GM21367 (cell line): ENCODE results near the gene HNRNPAB.
"Not testable (repeated sequence)": the region's sequence is repeated elsewhere in the genome, so short reads cannot be mapped to it uniquely, and the experiment has no call there.

Source experiments
- ATAC-seq: cut with Tn5 transposase; IDR thresholded peaks from one replicate; pipeline ENCODE4 v1.9.1; 2021; ENCODE audit not compliant: unreplicated experiment

The HNRNPAB gene

DNA sequence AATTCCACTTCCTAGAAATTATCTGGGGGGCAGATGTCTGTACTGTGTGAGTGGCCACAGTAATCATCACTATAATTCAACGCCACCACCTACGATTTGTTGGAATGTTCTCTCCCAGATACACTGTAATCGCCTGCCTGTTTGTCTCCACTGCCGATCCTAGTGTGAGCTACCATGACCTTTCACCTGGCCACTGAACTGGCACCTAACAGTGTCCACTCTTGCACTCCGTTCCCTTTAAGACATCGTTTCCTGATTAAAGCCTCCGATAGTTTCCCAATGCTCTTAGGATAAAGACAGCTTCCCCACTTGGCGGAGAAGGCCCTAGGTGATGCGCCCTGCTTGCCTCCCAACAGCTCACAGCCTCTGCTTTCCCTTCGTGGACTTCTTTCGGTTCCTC, 24.3 kb downstream of the HNRNPAB start:
- no peak for ATAC-seq

DNA sequence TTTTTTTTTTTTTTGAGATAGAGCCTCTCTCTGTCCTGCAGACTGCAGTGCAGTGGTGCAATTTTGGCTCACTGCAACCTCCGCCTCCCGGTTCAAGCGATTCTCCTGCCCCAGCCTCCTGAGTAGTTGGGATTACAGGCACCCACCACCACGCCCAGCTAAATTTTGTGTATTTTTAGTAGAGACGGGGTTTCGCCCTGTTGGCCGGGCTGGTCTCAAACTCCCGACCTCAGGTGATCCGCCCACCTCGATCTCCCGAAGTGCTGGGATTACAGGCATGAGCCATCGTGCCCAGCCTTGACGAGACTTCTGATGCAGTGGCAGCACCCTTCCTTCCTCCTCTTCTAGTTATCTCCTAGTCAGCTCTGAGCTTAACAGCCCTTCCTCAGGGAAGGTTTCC, 24.8 kb downstream of the HNRNPAB start:
- not testable (repeated sequence) for ATAC-seq

DNA sequence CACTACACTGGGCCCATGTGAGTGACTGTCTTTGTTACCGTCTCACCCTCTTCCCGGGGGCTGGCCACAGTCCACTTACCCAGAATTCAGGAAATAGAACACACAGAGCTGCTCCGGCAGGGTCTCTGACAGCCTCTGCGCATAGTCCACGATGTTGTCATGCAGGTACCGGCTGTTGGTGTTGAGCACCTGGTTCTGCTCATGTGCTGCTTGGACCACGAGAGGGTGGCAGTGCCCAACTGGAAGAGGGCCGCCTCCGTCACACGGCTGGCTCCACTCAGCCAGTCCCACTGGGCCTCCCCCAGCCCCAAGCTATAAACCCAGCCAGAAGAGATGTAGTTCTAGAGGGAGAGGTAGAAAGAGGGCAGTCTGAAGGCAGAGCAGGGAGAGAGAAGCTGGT, 25.5 kb downstream of the HNRNPAB start:
- ATAC-seq, result no peak

DNA sequence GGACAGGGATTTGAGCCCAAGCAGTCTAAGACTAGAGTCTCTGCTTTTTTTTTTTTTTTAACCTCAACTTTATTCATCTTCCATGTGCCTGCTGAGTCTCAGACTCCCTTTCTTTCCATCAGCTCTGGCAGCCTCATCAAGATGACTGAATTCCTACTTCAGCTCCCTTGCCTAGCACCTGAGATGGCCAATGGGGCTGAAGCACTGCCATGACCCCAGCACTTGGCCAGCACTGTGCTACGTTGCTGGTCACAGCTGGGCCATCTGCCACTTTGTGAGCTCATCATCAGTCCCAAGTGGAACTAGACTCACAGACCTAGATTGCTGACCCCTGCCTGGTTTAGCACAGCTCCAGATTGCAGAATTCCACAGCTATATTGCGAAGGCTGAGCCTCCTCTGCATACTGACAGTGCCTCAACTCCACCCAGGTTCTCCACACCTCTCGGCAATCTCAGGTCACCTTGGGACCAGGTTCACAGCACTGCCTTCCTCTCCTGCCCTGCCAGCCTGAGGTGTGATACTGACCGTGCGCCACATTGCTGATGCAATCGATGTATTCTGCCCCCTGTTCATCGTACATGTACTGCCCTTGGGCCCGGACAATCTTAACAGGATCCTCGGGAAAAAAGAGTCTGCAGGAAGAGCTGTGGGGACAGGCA, 26.7 kb downstream of the HNRNPAB start:
- no peak for ATAC-seq

DNA sequence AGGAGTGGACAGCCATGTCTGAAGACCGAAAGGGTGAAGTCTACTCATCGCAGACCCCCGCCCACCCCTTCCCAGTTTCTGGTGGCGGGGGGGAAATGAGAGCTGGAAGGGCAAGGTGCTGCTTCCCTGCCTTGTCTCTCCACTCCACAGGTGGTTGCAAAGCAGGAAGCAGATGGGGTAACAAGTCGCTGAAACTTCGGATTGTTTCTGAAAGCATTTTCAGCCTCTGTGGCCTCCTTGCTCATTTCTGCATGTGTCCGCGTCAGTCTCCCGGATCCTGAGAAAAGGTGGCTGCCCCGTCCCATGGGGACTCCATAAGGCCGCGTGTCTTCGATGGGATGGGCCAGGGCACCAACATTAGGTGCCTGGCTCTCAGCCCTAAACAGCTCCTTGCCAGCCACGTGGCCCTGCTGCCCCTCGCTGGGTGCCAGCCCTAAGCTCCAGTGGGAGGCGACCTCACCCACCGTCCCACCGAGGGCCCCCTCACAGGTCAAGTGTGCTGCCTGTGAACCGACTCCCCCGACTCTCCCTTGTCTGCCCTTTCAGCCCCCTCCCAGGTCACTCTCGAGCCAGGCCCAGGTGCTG, 27.3 kb downstream of the HNRNPAB start:
- no peak for ATAC-seq

DNA sequence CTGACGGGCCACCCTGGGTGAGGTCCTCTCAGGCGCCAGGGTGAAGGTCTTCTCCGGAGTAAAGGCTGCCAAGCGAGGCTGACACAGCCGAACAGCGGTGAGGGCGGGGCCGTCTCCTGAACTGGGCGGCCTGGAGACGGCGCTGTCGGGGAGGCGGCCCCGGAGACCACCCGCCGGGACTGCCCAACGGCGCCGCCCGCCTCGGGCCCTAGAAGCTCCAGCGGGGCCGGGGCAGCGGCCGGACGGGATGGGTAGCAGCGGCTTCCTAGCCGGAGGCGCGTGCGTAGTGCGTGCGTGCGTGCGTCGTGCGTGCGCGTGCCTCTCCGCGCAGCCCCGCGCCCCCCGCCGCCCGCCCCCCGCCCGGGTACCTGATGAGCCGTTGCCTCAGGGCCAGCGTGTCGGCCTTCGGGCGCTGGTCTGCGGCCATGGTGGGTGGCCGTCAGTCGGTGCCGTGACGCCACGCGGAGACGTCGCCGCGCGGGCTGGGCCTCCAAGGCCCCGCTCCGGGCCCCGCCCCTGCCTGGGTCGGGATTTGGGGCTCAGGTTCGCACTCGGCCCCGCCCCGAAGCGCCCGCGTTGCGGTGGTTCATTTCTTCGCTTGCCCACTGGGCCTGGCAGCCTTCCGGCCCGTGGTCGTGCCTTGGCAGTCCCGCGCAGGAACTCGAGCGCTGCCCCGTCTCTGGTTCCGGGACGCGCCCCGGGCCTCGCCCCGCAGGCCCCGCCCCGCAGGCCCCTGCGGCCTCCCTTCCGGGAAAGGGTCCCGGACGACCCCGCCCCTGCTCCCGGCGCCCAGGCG, 28.0 kb downstream of the HNRNPAB start, which contains the start of gene PHYKPL:
TSS of gene PHYKPL (minus strand) at position 679 of the 796 bp plus-strand sequence. CDS start at position 427, 252 bp downstream.
- ATAC-seq, result peak; percentile 66

DNA sequence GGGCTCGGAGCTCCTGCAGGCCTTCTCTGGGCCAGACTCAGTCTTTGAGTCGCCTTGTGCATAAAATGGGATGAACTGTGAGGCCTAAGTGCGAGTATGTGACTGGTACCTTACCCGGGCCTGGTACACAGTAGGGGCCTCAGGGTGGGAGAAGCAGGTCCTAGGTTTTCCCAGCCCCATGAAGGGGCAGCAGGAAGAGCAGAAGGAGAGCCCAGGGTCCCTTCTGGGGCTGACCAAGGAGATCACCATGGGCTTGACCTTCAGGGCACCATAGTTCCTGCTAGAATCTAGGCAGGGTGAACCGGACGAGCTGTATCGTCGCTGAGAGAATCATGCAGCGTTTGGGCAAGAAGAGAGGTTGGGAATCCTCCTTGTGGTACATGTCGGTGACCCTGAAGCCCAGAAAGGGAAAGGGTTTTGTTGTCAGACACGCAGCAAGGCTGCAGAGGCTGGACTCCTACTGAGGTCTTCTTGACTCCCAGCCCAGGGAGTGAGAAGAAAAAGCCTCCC, 28.6 kb downstream of the HNRNPAB start:
- peak; percentile 20 for ATAC-seq

DNA sequence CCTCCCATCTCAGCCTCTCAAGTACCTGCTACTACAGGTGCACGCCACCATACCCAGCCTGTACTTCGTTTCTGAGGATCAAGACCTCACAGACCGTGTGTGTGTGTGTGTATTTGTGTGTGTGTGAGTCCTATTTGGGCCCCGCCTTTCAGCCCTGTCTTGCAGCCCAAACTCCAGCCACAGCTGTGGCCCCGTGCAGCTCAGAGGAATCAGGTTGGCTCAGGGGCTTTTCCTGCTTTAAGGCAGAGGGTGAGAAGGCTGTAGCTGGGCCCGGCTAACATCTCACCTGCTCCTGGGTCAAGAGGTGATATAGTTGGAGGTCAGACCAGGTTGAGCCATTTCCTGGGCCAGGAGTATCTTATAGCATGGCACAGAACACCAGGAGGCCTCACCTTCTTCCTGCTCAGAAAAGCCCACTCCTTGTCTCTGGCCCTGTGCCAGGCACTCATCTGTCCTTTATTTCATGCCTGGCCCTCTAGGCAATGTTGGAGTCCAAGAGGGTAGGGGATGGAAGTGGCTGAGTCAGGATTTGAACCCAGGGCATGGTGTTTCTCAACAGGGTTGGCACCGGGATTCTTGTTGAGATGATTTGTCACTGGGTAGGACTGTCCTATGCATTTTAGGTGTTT, 29.9 kb downstream of the HNRNPAB start:
- ATAC-seq, result no peak

DNA sequence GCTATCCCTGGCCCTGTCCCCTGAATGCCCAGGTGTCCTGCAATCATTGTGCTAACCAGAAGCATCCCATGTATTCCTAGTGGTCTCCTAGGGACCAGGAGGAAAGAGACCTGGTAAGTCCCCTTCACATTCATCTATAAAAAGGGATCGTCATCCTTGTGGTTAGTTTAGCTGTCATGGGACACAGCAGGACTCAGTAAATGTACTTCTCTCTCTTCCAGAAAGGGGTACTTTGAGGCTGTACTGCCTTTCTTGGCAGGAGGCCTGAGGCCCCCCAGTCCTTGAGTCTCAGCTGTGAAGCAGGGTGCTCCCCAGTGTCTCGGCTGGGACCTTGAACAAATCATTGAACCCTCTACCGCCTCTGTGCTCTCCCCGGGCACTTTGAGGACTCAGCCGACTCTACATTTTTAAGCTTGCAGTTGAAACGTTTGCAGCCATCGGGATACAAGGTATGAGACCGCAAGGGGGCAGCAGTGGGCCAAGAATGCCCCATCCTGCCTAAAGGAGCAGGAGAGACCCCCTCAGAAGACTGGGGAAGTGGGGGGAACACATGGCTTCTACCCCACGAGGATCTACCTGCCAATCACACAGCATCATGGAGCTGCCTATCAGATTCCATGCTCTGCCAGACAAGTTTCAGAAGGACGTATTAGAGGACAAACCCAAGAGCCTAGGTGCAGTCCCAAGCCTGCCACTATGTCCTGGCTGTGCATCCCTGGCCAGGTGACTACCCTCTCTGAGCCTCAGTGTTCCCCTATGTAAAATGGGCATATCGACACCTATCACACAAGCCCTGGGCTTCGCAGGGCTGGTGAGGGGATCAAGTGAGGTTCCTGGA, 30.6 kb downstream of the HNRNPAB start:
- no peak for ATAC-seq

DNA sequence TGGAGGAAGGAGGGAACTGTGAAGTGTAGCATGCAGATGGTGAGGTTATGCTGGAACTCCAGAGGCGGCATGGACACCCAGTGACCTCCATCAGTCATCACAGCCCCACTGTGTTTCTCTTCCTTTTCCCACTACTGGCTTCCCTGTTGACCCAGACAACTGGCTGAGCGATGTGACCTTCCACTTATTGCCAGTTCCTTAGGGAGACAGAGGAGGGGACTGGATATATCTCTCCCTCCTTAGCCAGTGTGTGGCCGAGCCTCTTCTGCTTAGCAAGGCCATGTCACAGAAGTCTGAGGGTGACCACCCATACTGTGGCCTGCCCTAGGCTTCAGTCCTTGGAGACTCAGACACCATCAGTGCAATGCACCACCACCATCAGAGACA, 31.2 kb downstream of the HNRNPAB start:
- ATAC-seq, result no peak

DNA sequence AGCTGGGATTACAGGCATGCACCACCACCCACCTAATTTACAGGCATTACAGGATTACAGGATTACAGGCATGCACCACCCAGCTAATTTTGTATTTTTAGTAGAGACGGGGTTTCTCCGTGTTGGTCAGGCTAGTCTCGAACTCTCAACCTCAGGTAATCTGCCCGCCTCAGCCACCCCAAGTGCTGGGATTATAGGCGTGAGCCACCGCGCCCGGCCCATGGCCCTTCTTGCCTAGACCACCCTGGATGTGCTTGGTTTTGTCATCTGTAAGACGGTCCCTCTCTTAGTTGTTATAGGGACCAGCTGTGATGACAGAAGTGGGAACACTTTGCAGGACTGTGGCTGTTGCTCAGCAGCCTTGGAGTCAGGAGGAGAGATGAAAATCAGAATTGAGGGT, 31.8 kb downstream of the HNRNPAB start:
- ATAC-seq, result no peak

DNA sequence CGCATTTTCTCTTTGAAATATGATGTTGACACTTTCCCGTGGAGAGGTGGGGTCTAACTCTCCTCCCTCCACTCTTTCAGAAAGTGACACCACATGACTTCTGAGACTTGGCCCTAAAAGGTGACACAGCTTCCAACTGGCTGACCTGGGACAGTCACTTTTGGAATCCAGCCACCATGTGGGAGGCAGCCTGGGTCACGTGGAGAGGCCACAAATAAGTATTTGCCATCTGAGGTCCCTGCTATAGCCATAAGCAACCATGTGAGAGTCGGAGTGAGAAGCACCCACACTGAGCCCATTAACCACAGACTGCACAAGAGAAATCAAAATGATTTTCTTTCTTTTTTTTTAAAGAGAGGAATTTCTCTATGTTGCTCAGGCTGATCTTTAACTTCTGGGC, 32.3 kb downstream of the HNRNPAB start:
- no peak for ATAC-seq

DNA sequence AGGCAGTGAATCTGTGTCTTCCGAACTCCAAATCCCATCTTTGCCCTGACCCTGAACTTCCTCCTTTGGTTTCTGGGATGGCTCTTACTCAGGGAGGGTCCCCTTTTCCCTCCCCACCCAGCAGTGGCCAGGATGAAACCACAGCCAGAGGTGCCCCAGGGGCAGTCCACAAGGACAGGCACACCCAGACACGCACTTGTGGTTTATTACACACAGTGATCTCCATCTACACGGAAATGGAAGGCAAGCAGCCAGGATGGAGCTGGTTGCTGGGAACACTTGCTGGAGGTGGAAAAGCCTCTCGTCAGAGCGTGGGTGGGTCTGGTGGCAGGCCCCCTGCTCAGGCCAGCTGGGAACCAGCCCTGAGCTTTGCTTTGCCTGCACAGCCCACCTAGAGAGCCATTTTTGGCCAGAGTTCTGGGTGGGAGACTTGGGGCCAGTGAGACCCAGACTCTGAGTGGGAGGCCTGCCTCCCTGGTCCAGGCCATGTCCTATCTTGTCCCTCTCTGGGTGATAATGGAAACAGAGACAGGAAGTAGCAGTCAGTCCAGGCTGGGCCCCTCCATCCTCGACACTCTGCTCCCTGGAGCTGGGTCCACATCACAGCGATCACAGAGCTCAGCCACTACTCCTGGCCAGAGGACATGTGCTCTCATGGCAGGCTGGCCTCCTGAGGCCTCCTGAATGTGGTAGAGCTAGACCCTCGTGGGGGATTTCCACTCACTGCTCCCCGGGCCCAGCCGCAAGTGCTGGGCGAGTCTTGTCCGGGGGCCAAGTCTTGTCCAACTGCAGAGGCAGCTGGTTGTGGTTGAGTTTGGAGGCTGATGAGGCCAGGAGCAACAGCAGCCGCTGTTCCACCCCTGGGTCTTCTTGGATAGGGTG, 33.3 kb downstream of the HNRNPAB start:
- ATAC-seq, result no peak

DNA sequence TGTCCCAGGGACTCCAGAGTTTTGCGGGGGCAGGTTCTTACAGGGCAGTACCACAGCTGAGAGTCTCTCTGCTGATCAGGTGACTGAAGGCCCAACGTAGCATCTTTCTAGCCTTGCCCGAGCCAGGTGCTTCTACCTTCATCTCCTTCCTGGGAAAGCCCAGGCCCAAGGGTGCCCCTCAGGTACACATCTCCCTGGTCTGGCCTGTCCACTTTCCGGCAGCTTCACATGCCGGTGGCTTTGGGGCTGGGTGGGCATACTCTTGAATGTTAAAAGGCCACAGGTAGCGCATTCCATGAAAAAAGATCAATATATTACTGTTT, 33.9 kb downstream of the HNRNPAB start:
- ATAC-seq, result no peak

DNA sequence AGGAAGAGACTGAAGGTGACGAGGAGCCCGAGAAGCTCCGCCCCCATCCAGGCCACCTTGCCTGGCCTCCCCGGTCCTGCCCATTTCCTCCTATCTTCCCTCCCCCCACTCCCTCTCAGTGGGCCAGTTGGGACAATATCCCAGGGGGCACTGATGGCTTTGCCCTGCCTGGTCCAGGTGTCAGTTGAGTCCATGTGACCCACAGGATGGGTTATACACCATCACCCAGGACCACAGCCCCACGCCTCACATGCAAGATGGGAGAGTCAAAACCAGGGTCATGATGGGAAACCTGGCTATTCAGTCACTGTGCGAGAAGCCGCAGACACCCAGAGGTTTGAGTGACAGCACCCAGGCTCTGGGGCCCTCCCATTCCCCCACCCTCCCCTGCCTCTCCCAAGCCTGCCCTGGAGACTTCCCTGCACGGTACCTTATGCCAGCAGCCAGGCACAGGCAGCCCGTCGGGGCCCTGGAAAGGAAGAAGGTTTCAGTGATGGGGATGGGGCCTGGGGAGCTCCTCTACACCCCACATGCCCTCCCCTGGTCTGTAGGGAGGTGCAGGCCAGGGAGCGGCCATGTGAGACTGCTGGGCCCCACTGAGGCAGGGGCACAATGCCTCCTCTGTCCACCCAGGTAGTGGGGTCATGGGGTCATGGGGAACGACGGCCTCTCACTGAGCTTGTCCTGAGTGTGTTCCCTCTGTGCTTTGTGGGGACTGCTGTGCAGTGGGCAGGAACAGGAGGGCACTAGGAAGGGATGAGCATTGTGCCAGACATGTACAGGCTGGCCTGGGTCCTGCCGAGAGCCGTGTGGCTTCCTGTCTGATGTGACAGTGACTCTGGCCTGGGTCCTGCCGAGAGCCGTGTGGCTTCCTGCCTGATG, 34.6 kb downstream of the HNRNPAB start:
- no peak for ATAC-seq

DNA sequence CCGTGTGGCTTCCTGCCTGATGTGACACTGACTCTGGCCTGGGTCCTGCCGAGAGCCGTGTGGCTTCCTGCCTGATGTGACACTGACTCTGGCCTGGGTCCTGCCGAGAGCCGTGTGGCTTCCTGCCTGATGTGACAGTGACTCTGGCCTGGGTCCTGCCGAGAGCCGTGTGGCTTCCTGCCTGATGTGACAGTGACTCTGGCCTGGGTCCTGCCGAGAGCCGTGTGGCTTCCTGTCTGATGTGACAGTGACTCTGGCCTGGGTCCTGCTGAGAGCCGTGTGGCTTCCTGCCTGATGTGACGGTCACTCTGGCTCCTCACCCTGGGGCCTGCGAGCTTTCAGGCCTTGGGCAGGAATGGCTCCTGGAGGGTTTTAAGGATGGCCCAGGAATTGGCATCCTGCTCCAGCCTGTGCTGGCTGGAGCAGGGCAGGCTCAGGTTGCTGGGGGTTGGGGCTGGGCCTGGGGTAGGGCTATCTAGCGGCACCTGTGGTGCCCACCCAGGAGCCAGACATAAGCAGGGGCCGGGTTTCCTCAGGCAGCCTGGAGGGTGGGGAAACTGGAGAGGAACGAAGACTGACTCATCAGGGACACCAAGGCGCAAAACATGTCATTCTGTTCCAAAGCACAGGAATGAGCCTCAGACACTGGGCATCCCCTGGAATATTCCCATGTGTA, 35.4 kb downstream of the HNRNPAB start:
- not testable (repeated sequence) for ATAC-seq

DNA sequence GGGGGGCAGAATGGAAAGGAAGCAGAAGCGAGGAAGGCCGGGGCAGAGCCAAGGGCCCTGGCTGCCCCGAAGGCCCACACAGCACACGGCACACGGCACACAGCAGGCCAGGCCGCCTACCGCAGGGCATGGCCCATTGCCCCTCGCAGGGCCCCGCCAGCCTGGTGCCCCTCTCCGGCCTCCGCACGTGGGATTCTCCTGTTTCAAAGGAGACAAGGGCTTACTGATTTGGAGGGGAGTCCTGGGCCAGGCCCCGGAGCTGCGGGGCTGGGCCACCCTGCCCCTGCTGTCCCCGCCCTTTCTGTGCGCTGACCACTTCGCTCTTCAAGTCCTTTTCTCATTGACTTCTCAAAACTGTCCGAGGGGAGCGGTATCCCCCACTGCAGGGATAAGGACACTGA, 36.0 kb downstream of the HNRNPAB start:
- no peak for ATAC-seq

DNA sequence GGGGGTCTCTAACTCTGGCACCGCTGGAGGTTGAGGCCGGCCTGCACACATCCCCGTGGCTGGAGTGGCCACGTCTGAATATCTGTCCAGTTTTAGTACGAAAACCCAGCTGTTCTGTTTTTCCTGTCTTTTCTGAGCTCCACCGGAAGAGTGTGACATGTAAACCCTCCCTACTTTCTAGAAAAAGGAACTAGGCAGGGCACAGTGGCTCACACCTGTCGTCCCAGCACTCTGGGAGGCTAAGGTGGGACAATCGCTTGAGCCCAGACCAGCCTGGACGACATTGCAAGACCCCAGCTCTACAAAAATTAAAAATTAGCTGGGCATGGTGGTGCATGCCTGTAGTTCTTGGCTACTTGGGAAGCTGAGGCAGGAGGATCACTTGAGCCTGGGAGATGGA, 36.4 kb downstream of the HNRNPAB start:
- ATAC-seq, result no peak
